ENCODE results near the gene SLC29A1. TPM values are rescaled to one million over a fixed set of nuclear protein-coding genes. Genes with fewer than 3 reads are reported as not detected.
"Not testable (repeated sequence)": the region's sequence is repeated elsewhere in the genome, so short reads cannot be mapped to it uniquely, and the experiment has no call there.

The SLC29A1 gene
- total and polyA plus RNA-seq, 2 of the 8 experiments (the other 6 are each of a cell fraction or from before 2014, with no cell fraction given): 187 to 558 TPM

- TF ChIP-seq PHF8 (conservative IDR thresholded peaks at IDR 0.05; ENCODE audit: low read depth, low read length) (no peak), CBX5 (IDR thresholded peaks at IDR 0.05; ENCODE audit: low read depth, low read length) (no peak), BCL11A (IDR thresholded peaks at IDR 0.05; ENCODE audit: low read depth in 2 of 2, low read length in 2 of 2) (no peak)
Observed at GRCh38 chr6:44180886-44181285, 42.5 kb upstream of the SLC29A1 start (continued).

GRCh38 chr6:44181784-44182183 lies 41.6 kb upstream of the SLC29A1 start:
- not testable (repeated sequence) for H3K23me2 ChIP-seq (ENCODE audit: low read depth, low read length); H3K14ac ChIP-seq (ENCODE audit: insufficient read length); H3K4me1 ChIP-seq (replicated peaks in 1 of 4; ENCODE audit: control insufficient read depth in 3 of 4, insufficient read depth in 4 of 4, low read length in 3 of 4); H4K8ac ChIP-seq (ENCODE audit: extremely low read depth, insufficient read depth, low read length); H3K27me3 ChIP-seq (replicated peaks in 1 of 4; ENCODE audit: control insufficient read depth in 3 of 4, extremely low read depth in 1 of 4, insufficient read depth in 3 of 4, low read length in 3 of 4); H2BK15ac ChIP-seq (ENCODE audit: low read length); H3K9me3 ChIP-seq (ENCODE audit: insufficient read depth in 2 of 2, low read depth in 1 of 2, low read length in 1 of 2); H2AFZ ChIP-seq (ENCODE audit: low read length); H3K4ac ChIP-seq (replicated peaks; ENCODE audit: insufficient read length, low read depth, low read length); H3K79me2 ChIP-seq (ENCODE audit: control insufficient read depth in 1 of 2, insufficient read depth in 2 of 2, low read length in 2 of 2); FAIRE-seq; H3K18ac ChIP-seq (ENCODE audit: extremely low read depth, low read length); H2BK120ac ChIP-seq (replicated peaks; ENCODE audit: low read depth, low read length); H3K4me3 ChIP-seq (ENCODE audit: extremely low read depth in 1 of 4, insufficient read depth in 2 of 4, low read depth in 3 of 4, low read length in 4 of 4); H3K79me1 ChIP-seq (ENCODE audit: low read depth, low read length); H3K56ac ChIP-seq (replicated peaks; ENCODE audit: insufficient read length, low read depth, low read length); H2AK5ac ChIP-seq (ENCODE audit: low read depth, low read length); H2BK5ac ChIP-seq (ENCODE audit: low read depth, low read length); H3K9ac ChIP-seq (replicated peaks in 1 of 4; ENCODE audit: extremely low read depth in 1 of 4, low read depth in 3 of 4, low read length in 3 of 4); H4K91ac ChIP-seq (replicated peaks; ENCODE audit: insufficient read length, low read length); H3K36me3 ChIP-seq (ENCODE audit: control insufficient read depth in 2 of 4, insufficient read depth in 4 of 4, low read length in 3 of 4); H3K4me2 ChIP-seq (ENCODE audit: insufficient read depth in 1 of 2, low read depth in 2 of 2, low read length in 2 of 2); DNase-seq (ENCODE audit: low read depth in 1 of 2, low spot score in 2 of 2); H3K23ac ChIP-seq (ENCODE audit: insufficient read length); H4K20me1 ChIP-seq (replicated peaks in 1 of 2; ENCODE audit: control insufficient read depth in 1 of 2, insufficient read depth in 2 of 2, low read length in 2 of 2); H4K5ac ChIP-seq (ENCODE audit: insufficient read length, low read depth, low read length); H2BK20ac ChIP-seq (ENCODE audit: low read length); H3K27ac ChIP-seq (ENCODE audit: low read depth, low read length)
- ChIA-PET POLR2A (ENCODE audit: partially characterized antibody) (interaction anchor here (1.3 to 2.2 kb wide), 3 partner anchors 12 to 74 kb away, joined by 3 to 9 read pairs (median 7); no protein-coding TSS in a partner anchor), CTCF (ENCODE audit: partially characterized antibody) (interaction anchor here (1.6 to 10.8 kb wide), 4 partner anchors 9 to 53 kb away, joined by 7 to 287 read pairs (median 22); partner anchors contain the start of gene SLC29A1)
- H2BK12ac ChIP-seq (ENCODE audit: low read depth, low read length): 0 out of 2 replicates have a peak overlapping the region, but pooled peaks have one; percentile 39
